CD4-positive, CD25-positive, alpha-beta regulatory T cell (primary cell): Measurements from ENCODE around the gene PTH1R. TPM values are rescaled to one million over a fixed set of nuclear protein-coding genes. Genes with fewer than 3 reads are reported as not detected.

ENCODE experiments used
- ATAC-seq, 2 donors: fragments of 150-1000 bp; cut with Tn5 transposase; one replicate each; pipeline ENCODE4 v1.10.0; 2021; ENCODE audit warnings: low read depth in 2 of 2, moderate number of reproducible peaks in 2 of 2, moderate library complexity in 1 of 2
- DNase-seq, 3 donors: peaks; one replicate each; pipeline versions ENCODE4 v3.0.0 to v3.0.0-alpha.2; 2012 to 2022; ENCODE audit warnings: mixed read lengths in 1 of 3
- H3K27ac ChIP-seq: one replicate; pipeline ENCODE4 v1.7.0; 2013; ENCODE audit warnings: mild to moderate bottlenecking, low read length; ENCODE audit not compliant: insufficient read depth, poor library complexity, severe bottlenecking
- H3K27me3 ChIP-seq: one replicate; pipeline ENCODE4 v1.7.0; 2013; ENCODE audit warnings: low read length; ENCODE audit not compliant: control insufficient read depth, insufficient read depth
- H3K36me3 ChIP-seq: one replicate; pipeline ENCODE4 v1.7.0; 2013; ENCODE audit warnings: mild to moderate bottlenecking, low read length, moderate library complexity; ENCODE audit not compliant: control insufficient read depth, insufficient read depth
- H3K4me1 ChIP-seq: 2 replicates; pipeline ENCODE4 v1.7.0; 2013; ENCODE audit warnings: mild to moderate bottlenecking, low read length; ENCODE audit not compliant: insufficient read depth, control insufficient read depth, poor library complexity, severe bottlenecking
- H3K4me3 ChIP-seq: one replicate; pipeline ENCODE4 v1.7.0; 2013; ENCODE audit warnings: low read depth, mild to moderate bottlenecking, low read length, moderate library complexity
- H3K9me3 ChIP-seq, 2 experiments: 1 replicate in 1 of 2; 2 replicates in 1 of 2; pipeline ENCODE4 v1.7.0; 2013; ENCODE audit warnings: low read length in 2 of 2, mild to moderate bottlenecking in 1 of 2, moderate library complexity in 1 of 2; ENCODE audit not compliant: control insufficient read depth in 2 of 2
- H3K27ac Mint-ChIP-seq, 3 donors: one replicate each; pipeline ENCODE4 v1.8.0; 2020 to 2022; ENCODE audit warnings: mild to moderate bottlenecking in 3 of 3, mixed read lengths in 3 of 3, moderate library complexity in 2 of 3
- H3K27me3 Mint-ChIP-seq: one replicate; pipeline ENCODE4 v1.8.0; 2022; ENCODE audit warnings: mild to moderate bottlenecking, mixed read lengths
- H3K36me3 Mint-ChIP-seq: one replicate; pipeline ENCODE4 v1.8.0; 2020; ENCODE audit warnings: mixed read lengths
- H3K4me1 Mint-ChIP-seq, 4 donors: one replicate each; pipeline ENCODE4 v1.8.0; 2020 to 2022; ENCODE audit warnings: mixed read lengths in 4 of 4, mild to moderate bottlenecking in 1 of 4
- H3K4me3 Mint-ChIP-seq, 4 donors: one replicate each; pipeline ENCODE4 v1.8.0; 2020 to 2022; ENCODE audit warnings: mild to moderate bottlenecking in 4 of 4, mixed read lengths in 4 of 4, moderate library complexity in 3 of 4
- H3K9me3 Mint-ChIP-seq, 7 donors: one replicate each; pipeline ENCODE4 v1.8.0; 2020 to 2022; ENCODE audit warnings: mixed read lengths in 7 of 7, mild to moderate bottlenecking in 3 of 7, moderate library complexity in 2 of 7
- polyA plus RNA-seq, 4 donors: library from polyadenylated mRNA; unstranded; fragments of 300-500 nt; fragmentation: Illumina TruSeq; gene quantifications; one replicate each; pipeline ENCODE4 v1.2.3, GENCODE V29; 2021
- total RNA-seq: library from RNA; stranded (reverse); gene quantifications from one replicate; pipeline ENCODE4 v1.2.3, GENCODE V29; 2022

The PTH1R gene
- total and polyA plus RNA-seq, 5 donors from 2014 or later = not detected

DNA sequence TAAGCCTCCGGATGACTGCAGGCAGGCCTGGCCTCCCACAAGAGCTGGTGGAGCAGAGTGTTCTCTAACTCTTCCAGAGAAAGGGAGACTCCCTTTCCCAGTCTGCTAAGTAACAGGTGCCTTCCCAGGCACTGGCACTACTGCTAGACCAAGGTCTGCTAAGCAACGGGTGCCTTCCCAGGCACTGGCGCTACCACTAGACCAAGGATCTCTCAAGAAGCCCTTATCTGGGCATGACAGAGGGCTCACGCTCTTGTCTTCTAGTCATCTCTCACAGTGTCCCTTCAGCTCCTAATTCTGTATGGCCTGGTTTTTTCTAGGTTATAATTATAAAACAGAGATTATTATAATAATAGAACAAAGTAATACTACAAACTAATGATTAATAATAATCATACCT lies 42.0 kb upstream of the PTH1R start:
- no peak overlapping the region for H3K27ac ChIP-seq
- H3K4me3 ChIP-seq = no peak overlapping the region
- H3K9me3 ChIP-seq = peaks cover 10 to 23% of the 10 kb centered on the region in 2 experiments
- H3K4me1 Mint-ChIP-seq = peaks cover 0 to 6% (median 0%) of the 10 kb centered on the region in 4 donors
- no peak overlapping the region for H3K4me3 Mint-ChIP-seq
- H3K27ac Mint-ChIP-seq = no peak overlapping the region
- H3K36me3 ChIP-seq = no peaks in the 10 kb centered on the region
- peaks cover 0 to 29% (median 17%) of the 10 kb centered on the region in 7 donors for H3K9me3 Mint-ChIP-seq
- H3K36me3 Mint-ChIP-seq = peaks cover 4% of the 10 kb centered on the region
- peaks cover 5% of the 10 kb centered on the region for H3K27me3 Mint-ChIP-seq
- H3K27me3 ChIP-seq = no peaks in the 10 kb centered on the region
- ATAC-seq (no peak), DNase-seq (no peak)
- no peaks in the 10 kb centered on the region for H3K4me1 ChIP-seq

DNA sequence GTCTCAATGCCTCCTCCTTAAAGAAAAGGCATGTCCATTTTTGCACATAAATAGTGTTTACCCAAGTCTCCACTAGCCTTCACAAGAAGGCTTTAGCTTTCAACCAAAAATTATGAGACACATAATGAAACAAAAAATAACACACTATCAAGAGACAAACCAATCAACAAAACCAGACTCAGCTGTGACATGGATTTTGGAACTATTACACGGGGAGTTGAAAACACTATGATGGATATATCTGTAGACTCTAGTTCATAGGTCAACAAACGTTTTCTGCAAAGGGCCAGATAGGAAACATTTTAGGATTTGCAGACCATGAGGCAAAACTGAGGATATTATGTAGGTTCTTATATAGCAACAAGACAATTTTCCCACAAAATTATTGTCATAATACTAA lies 39.2 kb upstream of the PTH1R start:
- Mint-ChIP-seq H3K27me3 (peaks cover 14% of the 10 kb centered on the region), H3K9me3 (peaks cover 4 to 49% (median 22%) of the 10 kb centered on the region in 7 donors), H3K4me1 (peaks cover 0 to 6% (median 0%) of the 10 kb centered on the region in 4 donors), H3K4me3 (no peak overlapping the region), H3K27ac (no peak overlapping the region), H3K36me3 (peaks cover 4% of the 10 kb centered on the region)
- H3K4me1 ChIP-seq = no peaks in the 10 kb centered on the region
- ATAC-seq (no peak), DNase-seq (no peak)
- no peaks in the 10 kb centered on the region for H3K27me3 ChIP-seq
- H3K4me3 ChIP-seq = no peak overlapping the region
- H3K36me3 ChIP-seq = no peaks in the 10 kb centered on the region
- H3K27ac ChIP-seq = no peak overlapping the region
- H3K9me3 ChIP-seq = peaks cover 22 to 37% of the 10 kb centered on the region in 2 experiments

GRCh38 chr3:46840491-46840890 lies 37.0 kb upstream of the PTH1R start:
- H3K27ac Mint-ChIP-seq = no peak overlapping the region
- no peak for ATAC-seq

GRCh38 chr3:46843508-46843907 lies 34.0 kb upstream of the PTH1R start:
- no peak overlapping the region for H3K27ac ChIP-seq
- peaks cover under 1 to 37% (median 14%) of the 10 kb centered on the region in 7 donors for H3K9me3 Mint-ChIP-seq
- DNase-seq (no peak), ATAC-seq (no peak)
- peaks cover 0 to 13% (median 2%) of the 10 kb centered on the region in 4 donors for H3K4me1 Mint-ChIP-seq
- peak overlapping the region in 1 of 4 donors; percentile 26 for H3K4me3 Mint-ChIP-seq
- H3K27me3 ChIP-seq = no peaks in the 10 kb centered on the region
- peaks cover 21% of the 10 kb centered on the region for H3K27me3 Mint-ChIP-seq
- H3K36me3 ChIP-seq = no peaks in the 10 kb centered on the region
- H3K9me3 ChIP-seq = peaks cover 15 to 27% of the 10 kb centered on the region in 2 experiments
- H3K4me1 ChIP-seq = peaks cover 13% of the 10 kb centered on the region
- peaks cover under 1% of the 10 kb centered on the region for H3K36me3 Mint-ChIP-seq
- no peak overlapping the region for H3K27ac Mint-ChIP-seq
- no peak overlapping the region for H3K4me3 ChIP-seq

More at GRCh38 chr3:46840491-46840890, 37.0 kb upstream of the PTH1R start:
- Mint-ChIP-seq H3K36me3 (peaks cover 4% of the 10 kb centered on the region), H3K4me3 (no peak overlapping the region), H3K27me3 (peaks cover 22% of the 10 kb centered on the region), H3K9me3 (peaks cover 4 to 49% (median 22%) of the 10 kb centered on the region in 7 donors), H3K4me1 (peaks cover 0 to 6% (median 2%) of the 10 kb centered on the region in 4 donors)
- Histone ChIP-seq H3K4me1 (peaks cover 6% of the 10 kb centered on the region), H3K36me3 (no peaks in the 10 kb centered on the region), H3K27ac (no peak overlapping the region), H3K9me3 (peaks cover 22 to 37% of the 10 kb centered on the region in 2 experiments), H3K4me3 (no peak overlapping the region), H3K27me3 (no peaks in the 10 kb centered on the region)
- DNase-seq = no peak

DNA sequence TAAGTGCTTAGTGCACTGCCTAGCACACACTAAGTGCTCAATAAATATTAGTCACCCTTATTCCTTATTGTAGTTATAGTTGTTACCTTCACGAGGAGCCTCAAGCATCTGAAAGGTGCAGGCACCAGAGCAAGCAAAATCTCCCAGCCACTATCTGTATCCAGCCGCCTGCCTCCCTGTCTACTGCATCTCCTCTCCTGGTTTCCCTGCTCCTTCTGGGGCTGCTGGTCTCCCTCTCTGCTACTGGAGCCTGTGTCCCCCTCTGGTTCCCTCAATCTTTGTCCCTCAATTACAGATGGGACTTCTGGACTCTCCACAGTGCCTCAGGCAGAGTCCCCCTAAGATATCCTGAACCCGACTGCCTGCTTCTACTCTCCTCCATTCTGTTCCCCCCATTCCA lies 33.1 kb upstream of the PTH1R start:
- no peak overlapping the region for H3K4me3 ChIP-seq
- Mint-ChIP-seq H3K36me3 (no peaks in the 10 kb centered on the region), H3K4me1 (peaks cover 0 to 13% (median 2%) of the 10 kb centered on the region in 4 donors), H3K9me3 (peaks cover 0 to 31% (median 7%) of the 10 kb centered on the region in 7 donors), H3K27ac (peak overlapping the region in 1 of 3 donors; percentile 78), H3K4me3 (peak overlapping the region; percentile 26 to 86 (median 57)), H3K27me3 (peaks cover 21% of the 10 kb centered on the region)
- DNase-seq (no peak), ATAC-seq (no peak)
- peaks cover 13 to 19% of the 10 kb centered on the region in 2 experiments for H3K9me3 ChIP-seq
- H3K4me1 ChIP-seq = peaks cover 13% of the 10 kb centered on the region
- no peak overlapping the region for H3K27ac ChIP-seq
- no peaks in the 10 kb centered on the region for H3K36me3 ChIP-seq
- H3K27me3 ChIP-seq = no peaks in the 10 kb centered on the region

- H3K9me3 ChIP-seq = peaks cover 13 to 19% of the 10 kb centered on the region in 2 experiments
- Mint-ChIP-seq H3K36me3 (no peaks in the 10 kb centered on the region), H3K27me3 (peaks cover 21% of the 10 kb centered on the region), H3K9me3 (peaks cover 0 to 29% (median 6%) of the 10 kb centered on the region in 7 donors), H3K4me1 (peaks cover 0 to 13% (median 2%) of the 10 kb centered on the region in 4 donors), H3K4me3 (peak overlapping the region; percentile 26 to 86 (median 82)), H3K27ac (peak overlapping the region in 1 of 3 donors; percentile 83)
- DNase-seq (no peak), ATAC-seq (no peak)
- no peaks in the 10 kb centered on the region for H3K27me3 ChIP-seq
- H3K4me3 ChIP-seq = no peak overlapping the region
- H3K4me1 ChIP-seq = peaks cover 13% of the 10 kb centered on the region
- no peak overlapping the region for H3K27ac ChIP-seq
- no peaks in the 10 kb centered on the region for H3K36me3 ChIP-seq
Observed at GRCh38 chr3:46844881-46845312, 32.6 kb upstream of the PTH1R start.

DNA sequence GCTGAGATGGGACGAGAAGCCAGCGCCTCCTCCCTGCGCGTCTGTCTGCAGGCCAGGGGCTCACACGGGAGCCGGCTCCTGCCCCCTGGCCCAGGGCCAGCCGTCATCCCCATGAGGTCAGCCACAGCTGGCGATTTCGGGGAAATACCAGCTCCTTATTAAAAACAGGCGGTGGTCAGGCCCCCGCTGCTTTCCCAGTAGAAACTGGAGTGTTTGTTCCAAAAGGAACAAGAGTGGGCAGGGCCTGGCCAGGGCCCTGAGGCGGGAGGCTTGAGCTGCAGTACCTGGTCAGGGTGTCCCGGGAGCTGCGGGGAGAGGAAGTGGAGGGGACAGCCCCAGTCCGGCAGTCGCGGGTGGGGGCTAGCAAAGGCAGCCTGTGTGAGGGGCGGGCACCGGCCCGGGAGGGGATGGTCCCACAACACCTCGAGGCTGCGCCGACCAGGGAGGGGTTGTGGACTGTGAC lies 32.1 kb upstream of the PTH1R start:
- DNase-seq (no peak), ATAC-seq (no peak)
- Mint-ChIP-seq H3K4me3 (peak overlapping the region; percentile 26 to 86 (median 82)), H3K4me1 (peaks cover 0 to 13% (median 2%) of the 10 kb centered on the region in 4 donors), H3K27ac (peak overlapping the region in 2 of 3 donors; percentile 43 to 67), H3K9me3 (peaks cover 0 to 27% (median 5%) of the 10 kb centered on the region in 7 donors), H3K36me3 (no peaks in the 10 kb centered on the region), H3K27me3 (peaks cover 21% of the 10 kb centered on the region)
- H3K36me3 ChIP-seq = no peaks in the 10 kb centered on the region
- H3K4me3 ChIP-seq = no peak overlapping the region
- H3K9me3 ChIP-seq = peaks cover 13 to 14% of the 10 kb centered on the region in 2 experiments
- no peak overlapping the region for H3K27ac ChIP-seq
- H3K27me3 ChIP-seq = no peaks in the 10 kb centered on the region
- peaks cover 13% of the 10 kb centered on the region for H3K4me1 ChIP-seq
